HCT116 (cell line): Measurements from ENCODE around the gene CA6. TPM values are rescaled to one million over a fixed set of nuclear protein-coding genes. Genes with fewer than 3 reads are reported as not detected.

Experiments used
- ATAC-seq: fragments of 200-7000 bp; cut with Tn5 transposase; 2 replicates; pipeline ENCODE4 v1.9.1; 2020; ENCODE audit warnings: mild to moderate bottlenecking, moderate library complexity
- BruUV-seq: library from RNA; stranded (reverse); fragments of 400-500 nt; replicated peaks from 2 replicates; lab custom pipeline; 2021; lab: Mats Ljungman, UMichigan
- CTCF ChIA-PET: fragments of 300-600 bp; sonication (Branson Sonifier 250); formaldehyde crosslinking; loops from one replicate; lab custom pipeline; 2021; ENCODE audit warnings: antibody characterized with exemption; lab: Charles Lee
- POLR2A ChIA-PET: fragments of 300-600, 350-600 bp; sonication (Branson Sonifier 250); formaldehyde crosslinking; loops from one replicate; lab custom pipeline; 2021; ENCODE audit warnings: antibody characterized with exemption; lab: Charles Lee
- RAD21 ChIA-PET, 2 experiments: fragments of 300-600 bp; sonication (Branson Sonifier 250); formaldehyde crosslinking; loops; one replicate each; lab custom pipeline; 2023; ENCODE audit warnings: low total read pairs in 2 of 2; ENCODE audit not compliant: uncharacterized antibody in 2 of 2, unreplicated experiment in 2 of 2, low non-redundant PET in 1 of 2; lab: Charles Lee
- DNase-seq: peaks from one replicate; pipeline ENCODE4 v3.0.0-alpha.2; 2010; ENCODE audit warnings: low read depth, low spot score
- H2AFZ ChIP-seq: fragments of 200-600 bp; shearing (Covaris generic), sonication (generic); 2 replicates; pipeline ENCODE4 v1.6.1; 2017; ENCODE audit warnings: low read depth, mixed run types, mixed read lengths, antibody characterized with exemption, low read length; ENCODE audit not compliant: poor library complexity, severe bottlenecking
- H3K27ac ChIP-seq: 2 replicates; pipeline ENCODE4 v1.5.1; 2012; ENCODE audit warnings: low read depth, low read length
- H3K27me3 ChIP-seq: fragments of 200-600 bp; sonication (generic); 2 replicates; pipeline ENCODE4 v1.6.1; 2016; ENCODE audit warnings: mixed run types, low read length, mixed read lengths; ENCODE audit not compliant: insufficient read depth
- H3K36me3 ChIP-seq, 2 experiments: fragments of 200-500 bp in 1 of 2; fragments of 200-600 bp in 1 of 2; sonication (Bioruptor generic) in 1 of 2; sonication (generic) in 1 of 2; 2 replicates each; pipeline versions ENCODE4 v1.5.1 to v1.6.1; 2014 to 2016; ENCODE audit warnings: low read length in 2 of 2, inconsistent platforms in 1 of 2, mixed read lengths in 1 of 2, mixed run types in 1 of 2; ENCODE audit not compliant: insufficient read depth in 2 of 2, control insufficient read depth in 1 of 2
- H3K4me1 ChIP-seq, 2 experiments: fragments of 200-600 bp in 1 of 2; sonication (generic) in 1 of 2; 2 replicates each; pipeline versions ENCODE4 v1.5.1 to v1.6.1; 2012 to 2017; ENCODE audit warnings: low read length in 2 of 2, inconsistent platforms in 1 of 2, mild to moderate bottlenecking in 1 of 2, mixed read lengths in 1 of 2, mixed run types in 1 of 2, moderate library complexity in 1 of 2; ENCODE audit not compliant: insufficient read depth in 2 of 2, control insufficient read depth in 1 of 2
- H3K4me2 ChIP-seq: fragments of 200-600 bp; sonication (generic); 2 replicates; pipeline ENCODE4 v1.6.1; 2017; ENCODE audit warnings: mixed run types, low read length, mixed read lengths
- H3K4me3 ChIP-seq, 2 experiments: fragments of 200-600 bp in 1 of 2; sonication (generic) in 1 of 2; replicated peaks in 1 of 2; 2 replicates each; pipeline ENCODE4 v1.5.1; 2011 to 2016; ENCODE audit warnings: low read length in 2 of 2, control low read depth in 1 of 2, low read depth in 1 of 2, mild to moderate bottlenecking in 1 of 2, mixed read lengths in 1 of 2, mixed run types in 1 of 2
- H3K79me2 ChIP-seq: fragments of 200-600 bp; sonication (generic); 2 replicates; pipeline ENCODE4 v1.6.1; 2017; ENCODE audit warnings: mild to moderate bottlenecking, mixed run types, low read length, moderate library complexity, mixed read lengths; ENCODE audit not compliant: insufficient read depth
- H3K9ac ChIP-seq: fragments of 200-600 bp; sonication (generic); 2 replicates; pipeline ENCODE4 v1.6.1; 2016; ENCODE audit warnings: low read length, mixed read lengths
- H3K9me2 ChIP-seq: fragments of 200-600 bp; sonication (generic), shearing (Covaris generic); 2 replicates; pipeline ENCODE4 v1.6.1; 2017; ENCODE audit warnings: mixed run types, mild to moderate bottlenecking, moderate library complexity; ENCODE audit not compliant: insufficient read depth
- H3K9me3 ChIP-seq, 2 experiments: fragments of 200-500 bp in 1 of 2; fragments of 200-600 bp in 1 of 2; sonication (Bioruptor generic) in 1 of 2; sonication (generic) in 1 of 2; 2 replicates each; pipeline ENCODE4 v1.6.1; 2014 to 2017; ENCODE audit warnings: low read length in 2 of 2, mixed read lengths in 2 of 2, inconsistent platforms in 1 of 2, low read depth in 1 of 2, mild to moderate bottlenecking in 1 of 2, mixed run types in 1 of 2, moderate library complexity in 1 of 2; ENCODE audit not compliant: control insufficient read depth in 1 of 2, insufficient read depth in 1 of 2
- H4K20me1 ChIP-seq: fragments of 200-600 bp; sonication (generic), shearing (Covaris generic); 2 replicates; pipeline ENCODE4 v1.6.1; 2017; ENCODE audit warnings: mixed run types, mild to moderate bottlenecking, moderate library complexity; ENCODE audit not compliant: insufficient read depth
- ATF3 ChIP-seq: IDR thresholded peaks from 2 replicates; pipeline ENCODE4 v1.6.1; 2012
- CBX3 ChIP-seq: IDR thresholded peaks from 2 replicates; pipeline ENCODE4 v1.6.1; 2012; ENCODE audit warnings: low read depth
- CTCF ChIP-seq, 3 experiments: fragments of 200-600 bp in 1 of 3; sonication (generic) in 1 of 3; IDR thresholded peaks in 2 of 3; conservative IDR thresholded peaks in 1 of 3; 2 replicates each; pipeline ENCODE4 v1.5.1; 2012 to 2017; ENCODE audit warnings: low read depth in 2 of 3, low read length in 2 of 3, antibody characterized with exemption in 1 of 3, borderline replicate concordance in 1 of 3, control low read depth in 1 of 3, mild to moderate bottlenecking in 1 of 3, mixed read lengths in 1 of 3, mixed run types in 1 of 3, moderate library complexity in 1 of 3; ENCODE audit not compliant: insufficient read depth in 1 of 3
- EGR1 ChIP-seq: IDR thresholded peaks from 2 replicates; pipeline ENCODE4 v1.6.1; 2012; ENCODE audit warnings: low read depth
- ELF1 ChIP-seq: IDR thresholded peaks from 2 replicates; pipeline ENCODE4 v1.6.1; 2012; ENCODE audit warnings: low read depth, borderline replicate concordance
- EZH2phosphoT487 ChIP-seq: fragments of 200-600 bp; IDR thresholded peaks from 2 replicates; pipeline ENCODE4 v1.6.1; 2018; ENCODE audit warnings: antibody characterized with exemption, borderline replicate concordance
- FOSL1 ChIP-seq: IDR thresholded peaks from 2 replicates; pipeline ENCODE4 v1.6.1; 2012; ENCODE audit warnings: low read depth
- JUND ChIP-seq: IDR thresholded peaks from 2 replicates; pipeline ENCODE4 v1.6.1; 2012
- MAX ChIP-seq: IDR thresholded peaks from 2 replicates; pipeline ENCODE4 v1.6.1; 2012
- POLR2AphosphoS5 ChIP-seq: IDR thresholded peaks from 2 replicates; pipeline ENCODE4 v1.6.1; 2011; ENCODE audit warnings: mild to moderate bottlenecking, low read depth, low read length, moderate library complexity
- RAD21 ChIP-seq: IDR thresholded peaks from 2 replicates; pipeline ENCODE4 v1.6.1; 2012; ENCODE audit warnings: low read depth, mild to moderate bottlenecking
- SIN3A ChIP-seq: IDR thresholded peaks from 2 replicates; pipeline ENCODE4 v1.6.1; 2012; ENCODE audit warnings: low read depth
- SP1 ChIP-seq: IDR thresholded peaks from 2 replicates; pipeline ENCODE4 v1.6.1; 2012; ENCODE audit warnings: low read depth
- SRF ChIP-seq: IDR thresholded peaks from 2 replicates; pipeline ENCODE4 v1.6.1; 2012; ENCODE audit warnings: low read depth
- TCF7L2 ChIP-seq: IDR thresholded peaks from 2 replicates; pipeline ENCODE4 v1.7.0; 2011; ENCODE audit warnings: borderline replicate concordance, inconsistent platforms; ENCODE audit not compliant: insufficient read depth, insufficient read length; ENCODE audit errors: extremely low read depth
- YY1 ChIP-seq: IDR thresholded peaks from 2 replicates; pipeline ENCODE4 v1.6.1; 2011; ENCODE audit warnings: low read length, low read depth, moderate library complexity, mild to moderate bottlenecking; ENCODE audit not compliant: insufficient replicate concordance; ENCODE audit errors: extremely low read depth
- ZBTB33 ChIP-seq: IDR thresholded peaks from 2 replicates; pipeline ENCODE4 v1.6.1; 2011; ENCODE audit warnings: mild to moderate bottlenecking, low read length, moderate library complexity; ENCODE audit not compliant: insufficient replicate concordance; ENCODE audit errors: extremely low read depth
- ZFX ChIP-seq: fragments of 450-650 bp; IDR thresholded peaks from 2 replicates; pipeline ENCODE4 v1.6.1; 2017
- ZNF274 ChIP-seq: fragments of 200-500 bp; sonication (Bioruptor generic); IDR thresholded peaks from 2 replicates; pipeline ENCODE4 v1.6.1; 2014; ENCODE audit warnings: mild to moderate bottlenecking, low read depth, low read length, inconsistent platforms
- intact Hi-C: fragments of 100-400 bp; cut with micrococcal nuclease; formaldehyde crosslinking; loops from 2 replicates; pipeline ENCODE4 v1.10.0; 2022
- total RNA-seq: library from RNA; stranded (reverse); gene quantifications from one replicate; pipeline ENCODE4 v1.2.1, GENCODE V29; 2021; ENCODE audit not compliant: unreplicated experiment

Gene CA6
- total RNA-seq, 1 experiment from 2014 or later, result not detected

GRCh38 chr1:8908388-8909151, 37.1 kb upstream of the CA6 start:
- Histone ChIP-seq H3K79me2 (no peaks in the 10 kb centered on the region), H3K9me3 (no peaks in the 10 kb centered on the region), H3K27me3 (no peaks in the 10 kb centered on the region), H4K20me1 (no peaks in the 10 kb centered on the region), H3K4me3 (no peak overlapping the region), H3K4me1 (peaks cover 20 to 22% of the 10 kb centered on the region in 2 experiments), H2AFZ (no peak overlapping the region), H3K9me2 (no peaks in the 10 kb centered on the region)
- DNase-seq (no peak), ATAC-seq (no peak)
- intact Hi-C loops, result no loop called here
- no TSS peak for BruUV-seq
- POLR2A ChIA-PET, result interaction anchor here (1.1 kb wide), 1 partner anchor 28 kb away, joined by 3 read pairs; no protein-coding TSS in a partner anchor
- RAD21 ChIA-PET, result no interaction called here
- CTCF ChIA-PET, result no interaction called here
- TF ChIP-seq ZFX (no peak), RAD21 (no peak), ATF3 (no peak), SRF (no peak), ELF1 (no peak), SIN3A (no peak), JUND (no peak), FOSL1 (no peak), ZBTB33 (no peak), MAX (no peak), POLR2AphosphoS5 (no peak), EZH2phosphoT487 (no peak), SP1 (no peak), EGR1 (no peak), CBX3 (no peak), CTCF (IDR thresholded peaks at IDR 0.05 in 2 of 3, conservative IDR thresholded peaks at IDR 0.05 in 1 of 3; ENCODE audit: borderline replicate concordance in 1 of 3, insufficient read depth in 1 of 3, low read depth in 2 of 3, low read length in 2 of 3) (no peak), ZNF274 (no peak), TCF7L2 (no peak), YY1 (no peak)
- TF ChIP-seq, all 23 proteins: peak for 0
- Histone ChIP-seq H3K27ac (no peak overlapping the region), H3K36me3 (no peaks in the 10 kb centered on the region), H3K9ac (no peak overlapping the region), H3K4me2 (no peak overlapping the region)
